Esophagus muscularis mucosa (tissue), 4 donors: ENCODE measurements around the gene NAT9. TPM values are rescaled to one million over a fixed set of nuclear protein-coding genes. Genes with fewer than 3 reads are reported as not detected.

Experiments used
- DNase-seq: peaks from one replicate; pipeline ENCODE4 v3.0.0-alpha.2; 2017; ENCODE audit errors: extremely low spot score
- H3K27ac ChIP-seq, 4 donors: fragments of 200-600 bp; sonication (generic); replicated peaks in 1 of 4; 1 replicate in 3 of 4; 2 replicates in 1 of 4; pipeline ENCODE4 v1.5.1; 2016 to 2019; ENCODE audit warnings: mild to moderate bottlenecking in 1 of 4
- H3K27me3 ChIP-seq, 4 donors: fragments of 200-600 bp; sonication (generic); one replicate each; pipeline versions ENCODE4 v1.5.1 to v1.6.0; 2016 to 2019
- H3K36me3 ChIP-seq, 4 donors: fragments of 200-600 bp; sonication (generic); one replicate each; pipeline ENCODE4 v1.5.1; 2016 to 2019
- H3K4me1 ChIP-seq, 4 donors: fragments of 200-600 bp; sonication (generic); one replicate each; pipeline ENCODE4 v1.5.1; 2016 to 2019
- H3K4me3 ChIP-seq, 4 donors: fragments of 200-600 bp; sonication (generic); 1 replicate in 2 of 4; 2 replicates in 2 of 4; pipeline ENCODE4 v1.5.1; 2016 to 2019; ENCODE audit warnings: mild to moderate bottlenecking in 4 of 4, moderate library complexity in 1 of 4
- H3K9me3 ChIP-seq, 4 donors: fragments of 200-600 bp; sonication (generic); 1 replicate in 3 of 4; 2 replicates in 1 of 4; pipeline ENCODE4 v1.5.1; 2016 to 2019
- EP300 ChIP-seq: sonication (generic); formaldehyde crosslinking; IDR thresholded peaks from one replicate; pipeline ENCODE4 v1.6.1; 2017; ENCODE audit warnings: antibody characterized with exemption
- POLR2A ChIP-seq: fragments of 450-650 bp; IDR thresholded peaks from one replicate; pipeline ENCODE4 v1.6.1; 2017; ENCODE audit warnings: antibody characterized with exemption, moderate library complexity, mild to moderate bottlenecking, low read depth
- POLR2AphosphoS5 ChIP-seq, 2 donors: sonication (generic); formaldehyde crosslinking; IDR thresholded peaks; one replicate each; pipeline ENCODE4 v1.6.1; 2017; ENCODE audit warnings: antibody characterized with exemption in 2 of 2
- WGBS: methylation state at CpG from one replicate; pipeline ENCODE4 v1.1.5; 2018; 5-methylcytosine and 5-hydroxymethylcytosine counted together
- intact Hi-C: fragments of 100-400 bp; cut with DNase I; formaldehyde crosslinking; loops from one replicate; pipeline ENCODE4 v1.15.1; 2023
- total RNA-seq, 4 donors: library from RNA; depleted of rRNA; stranded (reverse); fragments of >200 nt; gene quantifications; one replicate each; pipeline versions ENCODE4 v1.1.0 to v1.2.1, GENCODE V29; 2016
- TF ChIP-seq, protein P1 (sequence below), 3 experiments: fragments of 200-600 bp in 2 of 3; fragments of 450-650 bp in 1 of 3; sonication (generic) in 2 of 3; IDR thresholded peaks; one replicate each; pipeline ENCODE4 v1.5.1; 2017 to 2019; ENCODE audit warnings: antibody characterized with exemption in 3 of 3, mild to moderate bottlenecking in 2 of 3, moderate library complexity in 1 of 3

NAT9 gene
- total RNA-seq, 4 donors from 2014 or later: 10.4 to 22.4 (median 17.7) TPM

DNA sequence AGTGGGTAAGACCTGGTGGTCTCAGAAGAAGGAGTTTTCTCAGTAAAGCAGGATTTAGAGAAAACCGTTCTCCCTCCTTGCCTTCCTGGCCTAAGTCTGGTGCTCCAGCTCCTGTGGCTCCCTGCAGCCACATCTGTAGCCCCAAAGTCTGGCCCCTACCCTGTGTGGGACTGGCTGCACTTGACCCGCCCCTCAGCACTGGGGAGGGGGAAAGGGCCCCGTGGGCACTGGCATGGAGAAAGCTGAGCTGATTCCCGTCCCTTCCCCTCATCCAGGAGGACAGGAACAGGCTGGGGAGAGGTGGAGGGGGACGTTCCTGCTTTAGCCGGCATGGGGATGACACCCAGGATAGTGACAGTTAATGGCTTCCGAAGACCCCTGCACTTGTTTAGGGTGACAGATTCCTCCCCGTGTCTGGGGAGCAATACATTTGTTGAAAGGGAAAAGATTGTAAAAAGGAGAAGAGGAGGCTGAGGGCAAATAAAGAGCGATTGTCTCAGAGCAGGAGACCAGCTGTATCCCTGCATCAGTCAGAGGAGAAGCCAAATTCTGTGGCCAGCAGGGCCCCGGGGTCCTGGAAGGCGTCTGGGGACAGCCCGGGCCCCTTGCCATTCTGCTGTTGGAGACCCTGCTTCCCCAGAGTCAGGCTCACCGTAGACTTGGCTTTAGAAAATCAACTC, 45.6 kb upstream of the NAT9 start:
- Histone ChIP-seq H3K27me3 (no peaks in the 10 kb centered on the region), H3K36me3 (peaks cover 8 to 66% (median 37%) of the 10 kb centered on the region in 4 donors), H3K4me3 (no peak overlapping the region), H3K27ac (peak overlapping the region; percentile 33 to 65 (median 41)), H3K4me1 (peaks cover 3 to 34% (median 18%) of the 10 kb centered on the region in 4 donors), H3K9me3 (no peaks in the 10 kb centered on the region)
- DNase-seq: no peak
- WGBS: 86% methylated on average over 11 of the region's 13 CpGs
- intact Hi-C loops: no loop called here
- TF ChIP-seq POLR2A (no peak), EP300 (no peak), POLR2AphosphoS5 (IDR thresholded peaks at IDR 0.05) (no peak)
- TF ChIP-seq, protein P1, sequence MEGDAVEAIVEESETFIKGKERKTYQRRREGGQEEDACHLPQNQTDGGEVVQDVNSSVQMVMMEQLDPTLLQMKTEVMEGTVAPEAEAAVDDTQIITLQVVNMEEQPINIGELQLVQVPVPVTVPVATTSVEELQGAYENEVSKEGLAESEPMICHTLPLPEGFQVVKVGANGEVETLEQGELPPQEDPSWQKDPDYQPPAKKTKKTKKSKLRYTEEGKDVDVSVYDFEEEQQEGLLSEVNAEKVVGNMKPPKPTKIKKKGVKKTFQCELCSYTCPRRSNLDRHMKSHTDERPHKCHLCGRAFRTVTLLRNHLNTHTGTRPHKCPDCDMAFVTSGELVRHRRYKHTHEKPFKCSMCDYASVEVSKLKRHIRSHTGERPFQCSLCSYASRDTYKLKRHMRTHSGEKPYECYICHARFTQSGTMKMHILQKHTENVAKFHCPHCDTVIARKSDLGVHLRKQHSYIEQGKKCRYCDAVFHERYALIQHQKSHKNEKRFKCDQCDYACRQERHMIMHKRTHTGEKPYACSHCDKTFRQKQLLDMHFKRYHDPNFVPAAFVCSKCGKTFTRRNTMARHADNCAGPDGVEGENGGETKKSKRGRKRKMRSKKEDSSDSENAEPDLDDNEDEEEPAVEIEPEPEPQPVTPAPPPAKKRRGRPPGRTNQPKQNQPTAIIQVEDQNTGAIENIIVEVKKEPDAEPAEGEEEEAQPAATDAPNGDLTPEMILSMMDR (IDR thresholded peaks at IDR 0.05): no peak

DNA sequence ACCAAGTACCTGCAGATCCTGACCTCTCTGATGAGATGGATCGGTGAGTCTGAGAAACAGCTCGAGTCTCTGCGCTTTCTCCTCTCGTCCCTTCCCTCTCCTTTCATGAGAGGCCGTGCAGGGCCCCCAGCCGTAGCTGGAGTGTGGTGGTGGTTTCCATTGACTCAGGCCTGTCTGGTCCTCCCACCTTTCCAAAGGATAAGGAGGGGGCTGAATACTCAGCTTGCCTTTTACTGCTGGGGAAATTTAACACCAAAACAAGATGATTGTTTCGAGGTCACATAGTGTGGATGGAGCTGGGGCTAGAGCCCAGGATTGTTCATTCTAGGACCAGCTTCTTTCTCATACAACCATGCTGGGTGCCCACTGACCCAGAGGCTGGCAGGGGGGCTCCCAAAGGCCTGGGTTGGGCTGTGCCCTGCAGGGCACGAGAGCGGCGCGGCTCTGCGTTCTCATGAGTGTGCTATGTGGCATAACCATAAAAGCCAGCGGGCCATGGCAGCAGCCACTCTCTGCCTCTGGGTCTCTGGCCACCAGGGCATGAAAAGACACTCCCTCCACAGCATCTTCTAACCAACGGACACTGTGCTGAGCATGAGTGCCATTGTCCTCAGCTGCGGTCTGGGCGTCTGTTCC, 43.8 kb upstream of the NAT9 start:
- H3K4me1 ChIP-seq: peaks cover 3 to 34% (median 18%) of the 10 kb centered on the region in 4 donors
- no peak overlapping the region for H3K4me3 ChIP-seq
- intact Hi-C loops: no loop called here
- no peaks in the 10 kb centered on the region for H3K9me3 ChIP-seq
- H3K27ac ChIP-seq: no peak overlapping the region
- 95% methylated on average over 14 of the region's 16 CpGs for WGBS
- TF ChIP-seq POLR2A: no peak
- TF ChIP-seq, protein P1 (IDR thresholded peaks at IDR 0.05): no peak
- TF ChIP-seq POLR2AphosphoS5 (IDR thresholded peaks at IDR 0.05): no peak
- TF ChIP-seq EP300: no peak
- H3K27me3 ChIP-seq: no peaks in the 10 kb centered on the region
- no peak for DNase-seq
- peaks cover 8 to 59% (median 31%) of the 10 kb centered on the region in 4 donors for H3K36me3 ChIP-seq

DNA sequence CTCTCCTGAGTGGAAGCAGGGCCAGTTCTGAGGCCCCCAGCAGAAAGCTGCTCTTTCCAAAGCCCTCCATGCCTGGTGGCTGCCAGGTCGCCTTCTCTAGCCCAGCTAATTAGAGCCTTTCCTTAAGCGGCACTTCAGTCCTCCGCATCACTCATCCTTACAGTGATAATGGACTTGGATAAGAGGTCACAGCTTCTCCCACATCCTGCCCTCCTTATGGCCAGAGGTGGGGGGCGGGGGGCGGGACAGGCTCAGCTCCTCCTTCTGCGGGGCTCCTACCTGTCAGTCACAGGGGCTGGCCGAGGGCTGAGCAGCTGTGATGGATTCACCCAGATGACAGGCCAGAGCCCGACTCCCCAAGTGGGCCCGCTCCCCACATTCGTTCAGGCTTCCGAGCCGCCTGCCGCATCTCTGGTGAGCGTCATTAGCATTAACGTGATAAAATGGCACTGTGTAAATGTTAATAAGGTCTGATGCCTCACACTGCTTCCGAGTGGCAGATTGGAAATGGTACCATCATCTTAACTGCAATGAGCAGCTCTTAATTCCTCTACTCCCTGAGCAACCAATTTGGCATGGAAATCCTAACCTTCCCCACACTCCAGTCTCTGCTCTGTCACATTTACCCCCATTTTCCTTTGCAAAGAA, 42.3 kb upstream of the NAT9 start:
- peaks cover 8 to 47% (median 27%) of the 10 kb centered on the region in 4 donors for H3K36me3 ChIP-seq
- TF ChIP-seq POLR2AphosphoS5 (IDR thresholded peaks at IDR 0.05): no peak
- TF ChIP-seq EP300: no peak
- TF ChIP-seq, protein P1 (IDR thresholded peaks at IDR 0.05): no peak
- TF ChIP-seq POLR2A: no peak
- intact Hi-C loops: no loop called here
- 99% methylated on average over 12 of the region's 16 CpGs for WGBS
- H3K4me3 ChIP-seq: no peak overlapping the region
- peaks cover 8 to 26% (median 16%) of the 10 kb centered on the region in 4 donors for H3K4me1 ChIP-seq
- DNase-seq: no peak
- H3K27me3 ChIP-seq: no peaks in the 10 kb centered on the region
- H3K27ac ChIP-seq: no peak overlapping the region
- H3K9me3 ChIP-seq: no peaks in the 10 kb centered on the region

DNA sequence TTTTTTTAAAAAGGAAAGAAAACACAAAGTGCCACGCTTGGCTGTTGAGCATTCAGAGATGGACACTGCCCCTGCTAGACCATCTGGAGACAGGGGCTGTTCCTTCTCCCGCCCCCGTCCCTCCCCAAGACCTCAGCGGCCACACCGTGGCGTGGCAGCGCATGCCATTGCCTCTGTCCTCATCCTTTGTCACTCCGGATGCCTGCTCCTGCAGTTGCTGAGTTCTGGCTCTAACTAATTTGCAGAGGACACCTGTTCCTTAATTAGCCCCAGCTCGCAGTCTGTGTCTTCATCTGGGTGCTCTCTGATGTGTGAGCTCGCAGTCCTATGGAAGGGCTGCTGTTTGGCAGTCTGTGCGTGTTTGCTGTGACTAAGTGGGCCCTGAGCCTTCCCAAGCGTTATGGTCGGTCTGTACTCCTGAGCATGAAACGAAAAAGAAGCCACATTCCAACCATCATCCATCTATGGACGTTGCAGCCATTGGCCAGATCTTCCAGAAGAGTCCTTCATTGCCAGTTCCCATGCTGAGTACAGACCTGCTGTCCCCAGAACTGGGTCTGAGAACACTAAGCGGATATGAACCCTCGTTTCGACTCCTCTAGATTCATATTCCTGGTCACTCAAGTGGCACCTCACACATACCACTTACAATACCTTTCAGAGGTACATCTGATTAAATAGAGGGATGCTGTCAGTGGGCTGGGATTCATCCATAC, 40.9 kb upstream of the NAT9 start:
- H3K27ac ChIP-seq: no peak overlapping the region
- peaks cover 8 to 48% (median 27%) of the 10 kb centered on the region in 4 donors for H3K36me3 ChIP-seq
- DNase-seq: no peak
- intact Hi-C loops: no loop called here
- peaks cover 7 to 23% (median 19%) of the 10 kb centered on the region in 4 donors for H3K4me1 ChIP-seq
- TF ChIP-seq, protein P1 (IDR thresholded peaks at IDR 0.05): no peak
- no peak for TF ChIP-seq POLR2A
- TF ChIP-seq POLR2AphosphoS5 (IDR thresholded peaks at IDR 0.05): no peak
- TF ChIP-seq EP300: no peak
- H3K4me3 ChIP-seq: no peak overlapping the region
- H3K9me3 ChIP-seq: no peaks in the 10 kb centered on the region
- H3K27me3 ChIP-seq: no peaks in the 10 kb centered on the region
- 88% methylated on average over 11 of the region's 18 CpGs for WGBS
